HCT116 (cell line): Measurements from ENCODE around the gene ADGRB2. TPM values are rescaled to one million over a fixed set of nuclear protein-coding genes. Genes with fewer than 3 reads are reported as not detected.

Source experiments
- ATAC-seq: fragments of 200-7000 bp; cut with Tn5 transposase; 2 replicates; pipeline ENCODE4 v1.9.1; 2020; ENCODE audit warnings: mild to moderate bottlenecking, moderate library complexity
- BruUV-seq: library from RNA; stranded (reverse); fragments of 400-500 nt; replicated peaks from 2 replicates; lab custom pipeline; 2021; lab: Mats Ljungman, UMichigan
- CTCF ChIA-PET: fragments of 300-600 bp; sonication (Branson Sonifier 250); formaldehyde crosslinking; loops from one replicate; lab custom pipeline; 2021; ENCODE audit warnings: antibody characterized with exemption; lab: Charles Lee
- POLR2A ChIA-PET: fragments of 300-600, 350-600 bp; sonication (Branson Sonifier 250); formaldehyde crosslinking; loops from one replicate; lab custom pipeline; 2021; ENCODE audit warnings: antibody characterized with exemption; lab: Charles Lee
- RAD21 ChIA-PET, 2 experiments: fragments of 300-600 bp; sonication (Branson Sonifier 250); formaldehyde crosslinking; loops; one replicate each; lab custom pipeline; 2023; ENCODE audit warnings: low total read pairs in 2 of 2; ENCODE audit not compliant: uncharacterized antibody in 2 of 2, unreplicated experiment in 2 of 2, low non-redundant PET in 1 of 2; lab: Charles Lee
- DNase-seq: peaks from one replicate; pipeline ENCODE4 v3.0.0-alpha.2; 2010; ENCODE audit warnings: low read depth, low spot score
- H2AFZ ChIP-seq: fragments of 200-600 bp; shearing (Covaris generic), sonication (generic); 2 replicates; pipeline ENCODE4 v1.6.1; 2017; ENCODE audit warnings: low read depth, mixed run types, mixed read lengths, antibody characterized with exemption, low read length; ENCODE audit not compliant: poor library complexity, severe bottlenecking
- H3K27ac ChIP-seq: 2 replicates; pipeline ENCODE4 v1.5.1; 2012; ENCODE audit warnings: low read depth, low read length
- H3K27me3 ChIP-seq: fragments of 200-600 bp; sonication (generic); 2 replicates; pipeline ENCODE4 v1.6.1; 2016; ENCODE audit warnings: mixed run types, low read length, mixed read lengths; ENCODE audit not compliant: insufficient read depth
- H3K36me3 ChIP-seq, 2 experiments: fragments of 200-500 bp in 1 of 2; fragments of 200-600 bp in 1 of 2; sonication (Bioruptor generic) in 1 of 2; sonication (generic) in 1 of 2; 2 replicates each; pipeline versions ENCODE4 v1.5.1 to v1.6.1; 2014 to 2016; ENCODE audit warnings: low read length in 2 of 2, inconsistent platforms in 1 of 2, mixed read lengths in 1 of 2, mixed run types in 1 of 2; ENCODE audit not compliant: insufficient read depth in 2 of 2, control insufficient read depth in 1 of 2
- H3K4me1 ChIP-seq, 2 experiments: fragments of 200-600 bp in 1 of 2; sonication (generic) in 1 of 2; 2 replicates each; pipeline versions ENCODE4 v1.5.1 to v1.6.1; 2012 to 2017; ENCODE audit warnings: low read length in 2 of 2, inconsistent platforms in 1 of 2, mild to moderate bottlenecking in 1 of 2, mixed read lengths in 1 of 2, mixed run types in 1 of 2, moderate library complexity in 1 of 2; ENCODE audit not compliant: insufficient read depth in 2 of 2, control insufficient read depth in 1 of 2
- H3K4me2 ChIP-seq: fragments of 200-600 bp; sonication (generic); 2 replicates; pipeline ENCODE4 v1.6.1; 2017; ENCODE audit warnings: mixed run types, low read length, mixed read lengths
- H3K4me3 ChIP-seq, 2 experiments: fragments of 200-600 bp in 1 of 2; sonication (generic) in 1 of 2; replicated peaks in 1 of 2; 2 replicates each; pipeline ENCODE4 v1.5.1; 2011 to 2016; ENCODE audit warnings: low read length in 2 of 2, control low read depth in 1 of 2, low read depth in 1 of 2, mild to moderate bottlenecking in 1 of 2, mixed read lengths in 1 of 2, mixed run types in 1 of 2
- H3K79me2 ChIP-seq: fragments of 200-600 bp; sonication (generic); 2 replicates; pipeline ENCODE4 v1.6.1; 2017; ENCODE audit warnings: mild to moderate bottlenecking, mixed run types, low read length, moderate library complexity, mixed read lengths; ENCODE audit not compliant: insufficient read depth
- H3K9ac ChIP-seq: fragments of 200-600 bp; sonication (generic); 2 replicates; pipeline ENCODE4 v1.6.1; 2016; ENCODE audit warnings: low read length, mixed read lengths
- H3K9me2 ChIP-seq: fragments of 200-600 bp; sonication (generic), shearing (Covaris generic); 2 replicates; pipeline ENCODE4 v1.6.1; 2017; ENCODE audit warnings: mixed run types, mild to moderate bottlenecking, moderate library complexity; ENCODE audit not compliant: insufficient read depth
- H3K9me3 ChIP-seq, 2 experiments: fragments of 200-500 bp in 1 of 2; fragments of 200-600 bp in 1 of 2; sonication (Bioruptor generic) in 1 of 2; sonication (generic) in 1 of 2; 2 replicates each; pipeline ENCODE4 v1.6.1; 2014 to 2017; ENCODE audit warnings: low read length in 2 of 2, mixed read lengths in 2 of 2, inconsistent platforms in 1 of 2, low read depth in 1 of 2, mild to moderate bottlenecking in 1 of 2, mixed run types in 1 of 2, moderate library complexity in 1 of 2; ENCODE audit not compliant: control insufficient read depth in 1 of 2, insufficient read depth in 1 of 2
- H4K20me1 ChIP-seq: fragments of 200-600 bp; sonication (generic), shearing (Covaris generic); 2 replicates; pipeline ENCODE4 v1.6.1; 2017; ENCODE audit warnings: mixed run types, mild to moderate bottlenecking, moderate library complexity; ENCODE audit not compliant: insufficient read depth
- CBX3 ChIP-seq: IDR thresholded peaks from 2 replicates; pipeline ENCODE4 v1.6.1; 2012; ENCODE audit warnings: low read depth
- CEBPB ChIP-seq: IDR thresholded peaks from 2 replicates; pipeline ENCODE4 v1.6.1; 2012; ENCODE audit warnings: low read depth
- EGR1 ChIP-seq: IDR thresholded peaks from 2 replicates; pipeline ENCODE4 v1.6.1; 2012; ENCODE audit warnings: low read depth
- EZH2 ChIP-seq: fragments of 200-600 bp; sonication (generic); IDR thresholded peaks from 2 replicates; pipeline ENCODE4 v1.6.1; 2017; ENCODE audit warnings: antibody characterized with exemption, mixed run types
- EZH2phosphoT487 ChIP-seq: fragments of 200-600 bp; IDR thresholded peaks from 2 replicates; pipeline ENCODE4 v1.6.1; 2018; ENCODE audit warnings: antibody characterized with exemption, borderline replicate concordance
- JUND ChIP-seq: IDR thresholded peaks from 2 replicates; pipeline ENCODE4 v1.6.1; 2012
- POLR2A ChIP-seq: IDR thresholded peaks from 2 replicates; pipeline ENCODE4 v1.7.0; 2011; ENCODE audit warnings: borderline replicate concordance; ENCODE audit not compliant: insufficient read depth, insufficient read length; ENCODE audit errors: extremely low read depth
- POLR2AphosphoS5 ChIP-seq: IDR thresholded peaks from 2 replicates; pipeline ENCODE4 v1.6.1; 2011; ENCODE audit warnings: mild to moderate bottlenecking, low read depth, low read length, moderate library complexity
- RAD21 ChIP-seq: IDR thresholded peaks from 2 replicates; pipeline ENCODE4 v1.6.1; 2012; ENCODE audit warnings: low read depth, mild to moderate bottlenecking
- SIN3A ChIP-seq: IDR thresholded peaks from 2 replicates; pipeline ENCODE4 v1.6.1; 2012; ENCODE audit warnings: low read depth
- SP1 ChIP-seq: IDR thresholded peaks from 2 replicates; pipeline ENCODE4 v1.6.1; 2012; ENCODE audit warnings: low read depth
- SRF ChIP-seq: IDR thresholded peaks from 2 replicates; pipeline ENCODE4 v1.6.1; 2012; ENCODE audit warnings: low read depth
- TCF7L2 ChIP-seq: IDR thresholded peaks from 2 replicates; pipeline ENCODE4 v1.7.0; 2011; ENCODE audit warnings: borderline replicate concordance, inconsistent platforms; ENCODE audit not compliant: insufficient read depth, insufficient read length; ENCODE audit errors: extremely low read depth
- YY1 ChIP-seq: IDR thresholded peaks from 2 replicates; pipeline ENCODE4 v1.6.1; 2011; ENCODE audit warnings: low read length, low read depth, moderate library complexity, mild to moderate bottlenecking; ENCODE audit not compliant: insufficient replicate concordance; ENCODE audit errors: extremely low read depth
- ZFX ChIP-seq: fragments of 450-650 bp; IDR thresholded peaks from 2 replicates; pipeline ENCODE4 v1.6.1; 2017
- intact Hi-C: fragments of 100-400 bp; cut with micrococcal nuclease; formaldehyde crosslinking; loops from 2 replicates; pipeline ENCODE4 v1.10.0; 2022
- total RNA-seq: library from RNA; stranded (reverse); gene quantifications from one replicate; pipeline ENCODE4 v1.2.1, GENCODE V29; 2021; ENCODE audit not compliant: unreplicated experiment
- TF ChIP-seq, protein P1 (sequence below): IDR thresholded peaks from 2 replicates; pipeline ENCODE4 v1.6.1; 2012
- TF ChIP-seq, protein P2 (sequence below): IDR thresholded peaks from 2 replicates; pipeline ENCODE4 v1.6.1; 2012
- TF ChIP-seq, protein P3 (sequence below): IDR thresholded peaks from 2 replicates; pipeline ENCODE4 v1.6.1; 2012; ENCODE audit warnings: low read depth

ADGRB2 gene
- total RNA-seq, 1 experiment from 2014 or later: 10.1 TPM

DNA sequence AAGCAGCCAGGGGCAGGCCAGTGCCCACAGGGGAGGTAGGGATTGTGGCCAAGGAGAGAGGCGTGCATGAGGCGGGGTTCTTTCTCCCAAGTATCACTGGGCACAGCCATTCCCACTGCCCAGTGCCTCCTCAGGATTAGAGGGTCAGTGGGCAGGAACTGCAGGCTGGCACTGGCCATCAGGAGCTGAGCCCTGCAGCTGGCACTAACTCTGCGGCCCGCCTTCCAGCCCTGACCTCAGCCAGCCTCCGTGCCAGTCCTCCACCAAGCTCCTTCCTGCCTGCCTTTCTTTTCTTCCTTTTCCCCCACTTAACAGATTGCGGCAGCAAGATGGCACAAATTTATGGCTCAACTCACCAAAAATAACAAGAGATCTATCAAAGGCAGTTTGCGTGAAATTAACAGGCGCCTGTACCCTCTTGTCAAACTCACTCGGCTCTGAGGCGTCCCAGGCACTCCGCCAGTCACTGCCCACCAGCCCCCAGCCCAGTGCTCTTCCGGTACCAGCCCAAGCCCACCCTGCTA is 11.1 kb downstream of the ADGRB2 start:
- H3K4me3 ChIP-seq: no peak overlapping the region
- BruUV-seq: no TSS peak
- H3K9me3 ChIP-seq: no peaks in the 10 kb centered on the region
- no peak overlapping the region for H3K9ac ChIP-seq
- H3K9me2 ChIP-seq: no peaks in the 10 kb centered on the region
- POLR2A ChIA-PET: interaction anchor here (1.5 kb wide), 1 partner anchor 83 kb away, joined by 3 read pairs; no protein-coding TSS in a partner anchor
- H3K4me1 ChIP-seq: peaks cover 6 to 12% of the 10 kb centered on the region in 2 experiments; a peak in 3 of 4 replicates
- H3K27ac ChIP-seq: no peak overlapping the region
- no peaks in the 10 kb centered on the region for H3K79me2 ChIP-seq
- H2AFZ ChIP-seq: no peak overlapping the region
- no peak for ATAC-seq
- no peaks in the 10 kb centered on the region for H3K36me3 ChIP-seq
- no peak for DNase-seq
- H4K20me1 ChIP-seq: no peaks in the 10 kb centered on the region
- TF ChIP-seq POLR2A: no peak
- TF ChIP-seq, protein P1, sequence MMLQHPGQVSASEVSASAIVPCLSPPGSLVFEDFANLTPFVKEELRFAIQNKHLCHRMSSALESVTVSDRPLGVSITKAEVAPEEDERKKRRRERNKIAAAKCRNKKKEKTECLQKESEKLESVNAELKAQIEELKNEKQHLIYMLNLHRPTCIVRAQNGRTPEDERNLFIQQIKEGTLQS: no peak
- TF ChIP-seq, protein P2, sequence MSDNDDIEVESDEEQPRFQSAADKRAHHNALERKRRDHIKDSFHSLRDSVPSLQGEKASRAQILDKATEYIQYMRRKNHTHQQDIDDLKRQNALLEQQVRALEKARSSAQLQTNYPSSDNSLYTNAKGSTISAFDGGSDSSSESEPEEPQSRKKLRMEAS: no peak
- no peak for TF ChIP-seq POLR2AphosphoS5
- no peak for TF ChIP-seq YY1
- no peak for TF ChIP-seq JUND
- no peak for TF ChIP-seq CBX3
- TF ChIP-seq EZH2phosphoT487: no peak
- H3K27me3 ChIP-seq: no peaks in the 10 kb centered on the region
- RAD21 ChIA-PET: no interaction called here
- CTCF ChIA-PET: interaction anchor here (1.3 kb wide), 1 partner anchor 38 kb away, joined by 4 read pairs; no protein-coding TSS in a partner anchor
- no peak overlapping the region for H3K4me2 ChIP-seq
- intact Hi-C loops: no loop called here

DNA sequence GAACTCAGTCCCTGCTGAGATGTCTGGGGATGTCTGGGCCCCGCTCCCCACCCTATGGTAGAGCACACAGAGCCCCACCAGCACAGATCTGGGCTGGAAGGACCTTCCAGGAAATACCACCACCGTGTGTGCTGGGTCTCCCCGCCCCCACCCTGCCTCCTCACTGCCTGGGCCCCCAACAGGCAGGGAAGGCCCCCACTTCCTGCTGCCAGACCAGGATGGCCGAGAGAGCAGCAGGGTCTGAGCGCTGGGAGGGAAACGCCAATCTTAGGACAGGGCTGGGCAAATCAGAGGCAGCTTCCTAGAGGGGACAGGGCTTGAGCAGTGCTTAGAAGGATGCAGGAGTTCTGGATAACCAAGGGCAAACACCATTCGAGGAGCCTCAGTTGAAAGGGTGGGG is 11.9 kb downstream of the ADGRB2 start:
- H3K27ac ChIP-seq: no peak overlapping the region
- H3K9me3 ChIP-seq: no peaks in the 10 kb centered on the region
- ChIA-PET RAD21 (interaction anchor here in 1 of 2 experiments (0.6 kb wide), 1 partner anchor 1748 kb away, joined by 4 read pairs; no protein-coding TSS in a partner anchor), CTCF (no interaction called here), POLR2A (no interaction called here)
- H3K9ac ChIP-seq: no peak overlapping the region
- H3K4me1 ChIP-seq: peaks cover 6 to 12% of the 10 kb centered on the region in 2 experiments; a peak in 3 of 4 replicates
- H4K20me1 ChIP-seq: no peaks in the 10 kb centered on the region
- no peaks in the 10 kb centered on the region for H3K27me3 ChIP-seq
- no peak for ATAC-seq
- no TSS peak for BruUV-seq
- H3K4me2 ChIP-seq: no peak overlapping the region
- intact Hi-C loops: no loop called here
- H3K36me3 ChIP-seq: no peaks in the 10 kb centered on the region
- DNase-seq: no peak
- no peaks in the 10 kb centered on the region for H3K79me2 ChIP-seq
- H3K9me2 ChIP-seq: no peaks in the 10 kb centered on the region
- H2AFZ ChIP-seq: no peak overlapping the region
- no peak overlapping the region for H3K4me3 ChIP-seq
- TF ChIP-seq EGR1 (no peak), EZH2 (no peak), CEBPB (no peak), YY1 (no peak), SP1 (no peak), ZFX (no peak), TCF7L2 (no peak), SRF (no peak), JUND (no peak), RAD21 (no peak), SIN3A (no peak)
- TF ChIP-seq, protein P3, sequence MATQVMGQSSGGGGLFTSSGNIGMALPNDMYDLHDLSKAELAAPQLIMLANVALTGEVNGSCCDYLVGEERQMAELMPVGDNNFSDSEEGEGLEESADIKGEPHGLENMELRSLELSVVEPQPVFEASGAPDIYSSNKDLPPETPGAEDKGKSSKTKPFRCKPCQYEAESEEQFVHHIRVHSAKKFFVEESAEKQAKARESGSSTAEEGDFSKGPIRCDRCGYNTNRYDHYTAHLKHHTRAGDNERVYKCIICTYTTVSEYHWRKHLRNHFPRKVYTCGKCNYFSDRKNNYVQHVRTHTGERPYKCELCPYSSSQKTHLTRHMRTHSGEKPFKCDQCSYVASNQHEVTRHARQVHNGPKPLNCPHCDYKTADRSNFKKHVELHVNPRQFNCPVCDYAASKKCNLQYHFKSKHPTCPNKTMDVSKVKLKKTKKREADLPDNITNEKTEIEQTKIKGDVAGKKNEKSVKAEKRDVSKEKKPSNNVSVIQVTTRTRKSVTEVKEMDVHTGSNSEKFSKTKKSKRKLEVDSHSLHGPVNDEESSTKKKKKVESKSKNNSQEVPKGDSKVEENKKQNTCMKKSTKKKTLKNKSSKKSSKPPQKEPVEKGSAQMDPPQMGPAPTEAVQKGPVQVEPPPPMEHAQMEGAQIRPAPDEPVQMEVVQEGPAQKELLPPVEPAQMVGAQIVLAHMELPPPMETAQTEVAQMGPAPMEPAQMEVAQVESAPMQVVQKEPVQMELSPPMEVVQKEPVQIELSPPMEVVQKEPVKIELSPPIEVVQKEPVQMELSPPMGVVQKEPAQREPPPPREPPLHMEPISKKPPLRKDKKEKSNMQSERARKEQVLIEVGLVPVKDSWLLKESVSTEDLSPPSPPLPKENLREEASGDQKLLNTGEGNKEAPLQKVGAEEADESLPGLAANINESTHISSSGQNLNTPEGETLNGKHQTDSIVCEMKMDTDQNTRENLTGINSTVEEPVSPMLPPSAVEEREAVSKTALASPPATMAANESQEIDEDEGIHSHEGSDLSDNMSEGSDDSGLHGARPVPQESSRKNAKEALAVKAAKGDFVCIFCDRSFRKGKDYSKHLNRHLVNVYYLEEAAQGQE: no peak
